HEK293 (cell line): ENCODE data around the gene RGS21.

Source experiments
- GLI4 ChIP-seq: fragments of 450-650 bp; formaldehyde crosslinking; IDR thresholded peaks from 2 replicates; pipeline ENCODE4 v1.5.1; 2016; ENCODE audit warnings: missing biosample characterization, missing genetic modification characterization
- MYNN ChIP-seq: fragments of 450-650 bp; formaldehyde crosslinking; IDR thresholded peaks from 2 replicates; pipeline ENCODE4 v1.5.1; 2016; ENCODE audit warnings: missing biosample characterization, missing genetic modification characterization, borderline replicate concordance
- REST ChIP-seq: fragments of 450-650 bp; formaldehyde crosslinking; IDR thresholded peaks from 2 replicates; pipeline ENCODE4 v1.5.1; 2016; ENCODE audit warnings: missing biosample characterization, missing genetic modification characterization
- ZBTB1 ChIP-seq: fragments of 450-650 bp; formaldehyde crosslinking; IDR thresholded peaks from 2 replicates; pipeline ENCODE4 v1.5.1; 2016; ENCODE audit warnings: missing biosample characterization, missing genetic modification characterization
- ZNF10 ChIP-seq: fragments of 450-650 bp; formaldehyde crosslinking; IDR thresholded peaks from 2 replicates; pipeline ENCODE4 v1.5.1; 2017; ENCODE audit warnings: missing biosample characterization, missing genetic modification characterization
- ZNF121 ChIP-seq: fragments of 450-650 bp; formaldehyde crosslinking; IDR thresholded peaks from 2 replicates; pipeline ENCODE4 v1.5.1; 2016; ENCODE audit warnings: missing biosample characterization, missing genetic modification characterization
- ZNF221 ChIP-seq: fragments of 450-650 bp; formaldehyde crosslinking; IDR thresholded peaks from 2 replicates; pipeline ENCODE4 v1.5.1; 2017; ENCODE audit warnings: missing biosample characterization, missing genetic modification characterization, borderline replicate concordance
- ZNF391 ChIP-seq: fragments of 450-650 bp; formaldehyde crosslinking; IDR thresholded peaks from 2 replicates; pipeline ENCODE4 v1.5.1; 2016; ENCODE audit warnings: low read depth, missing biosample characterization, missing genetic modification characterization, borderline replicate concordance
- ZNF514 ChIP-seq: fragments of 450-650 bp; formaldehyde crosslinking; IDR thresholded peaks from 2 replicates; pipeline ENCODE4 v1.5.1; 2016; ENCODE audit warnings: missing biosample characterization, missing genetic modification characterization
- ZNF560 ChIP-seq: fragments of 450-650 bp; formaldehyde crosslinking; IDR thresholded peaks from 2 replicates; pipeline ENCODE4 v1.5.1; 2017; ENCODE audit warnings: missing biosample characterization, missing genetic modification characterization, borderline replicate concordance
- ZNF664 ChIP-seq: fragments of 450-650 bp; formaldehyde crosslinking; IDR thresholded peaks from 2 replicates; pipeline ENCODE4 v1.5.1; 2016; ENCODE audit warnings: missing biosample characterization, missing genetic modification characterization
- ZNF677 ChIP-seq: fragments of 450-650 bp; IDR thresholded peaks from 2 replicates; pipeline ENCODE4 v1.5.0; 2018; ENCODE audit warnings: missing biosample characterization, mild to moderate bottlenecking, missing genetic modification characterization, moderate library complexity
- TF ChIP-seq, protein P1 (sequence below): fragments of 450-650 bp; formaldehyde crosslinking; IDR thresholded peaks from 2 replicates; pipeline ENCODE4 v1.5.1; 2016; ENCODE audit warnings: missing biosample characterization, missing genetic modification characterization
- TF ChIP-seq, protein P2 (sequence below): fragments of 450-650 bp; formaldehyde crosslinking; IDR thresholded peaks from 2 replicates; pipeline ENCODE4 v1.5.1; 2016; ENCODE audit warnings: missing biosample characterization, missing genetic modification characterization, low read depth

DNA sequence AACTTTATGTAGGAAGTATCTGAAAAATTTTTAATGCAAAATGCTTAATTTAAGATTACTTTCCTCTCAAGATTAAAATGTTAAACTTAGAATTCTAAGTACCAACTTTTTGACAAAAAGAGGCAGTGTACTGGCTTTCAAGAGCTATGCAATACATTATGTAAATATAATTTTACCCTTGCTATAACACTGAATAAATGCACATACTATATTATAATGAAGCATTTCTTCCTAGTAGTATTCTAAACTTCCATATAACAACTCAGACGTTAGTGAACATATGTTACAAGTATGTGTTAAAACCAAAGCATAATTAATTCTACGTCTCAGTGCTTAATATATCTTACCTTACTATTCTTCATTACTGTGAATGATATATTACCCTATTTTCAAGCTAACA, 58.5 kb downstream of the RGS21 start:
- TF ChIP-seq ZNF391 (tag by site-specific recombination) (no peak), MYNN (tag by site-specific recombination) (no peak), ZBTB1 (tag by site-specific recombination) (no peak), ZNF664 (tag by site-specific recombination) (no peak), REST (tag by site-specific recombination) (no peak), ZNF514 (tag by site-specific recombination) (no peak), ZNF677 (tag by site-specific recombination) (no peak), ZNF10 (tag by site-specific recombination) (no peak), GLI4 (tag by site-specific recombination) (no peak), ZNF121 (tag by site-specific recombination) (no peak), ZNF221 (tag by site-specific recombination) (no peak), ZNF560 (tag by site-specific recombination) (no peak)
- TF ChIP-seq, protein P1, sequence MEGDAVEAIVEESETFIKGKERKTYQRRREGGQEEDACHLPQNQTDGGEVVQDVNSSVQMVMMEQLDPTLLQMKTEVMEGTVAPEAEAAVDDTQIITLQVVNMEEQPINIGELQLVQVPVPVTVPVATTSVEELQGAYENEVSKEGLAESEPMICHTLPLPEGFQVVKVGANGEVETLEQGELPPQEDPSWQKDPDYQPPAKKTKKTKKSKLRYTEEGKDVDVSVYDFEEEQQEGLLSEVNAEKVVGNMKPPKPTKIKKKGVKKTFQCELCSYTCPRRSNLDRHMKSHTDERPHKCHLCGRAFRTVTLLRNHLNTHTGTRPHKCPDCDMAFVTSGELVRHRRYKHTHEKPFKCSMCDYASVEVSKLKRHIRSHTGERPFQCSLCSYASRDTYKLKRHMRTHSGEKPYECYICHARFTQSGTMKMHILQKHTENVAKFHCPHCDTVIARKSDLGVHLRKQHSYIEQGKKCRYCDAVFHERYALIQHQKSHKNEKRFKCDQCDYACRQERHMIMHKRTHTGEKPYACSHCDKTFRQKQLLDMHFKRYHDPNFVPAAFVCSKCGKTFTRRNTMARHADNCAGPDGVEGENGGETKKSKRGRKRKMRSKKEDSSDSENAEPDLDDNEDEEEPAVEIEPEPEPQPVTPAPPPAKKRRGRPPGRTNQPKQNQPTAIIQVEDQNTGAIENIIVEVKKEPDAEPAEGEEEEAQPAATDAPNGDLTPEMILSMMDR (tag by site-specific recombination): no peak
- TF ChIP-seq, protein P2, sequence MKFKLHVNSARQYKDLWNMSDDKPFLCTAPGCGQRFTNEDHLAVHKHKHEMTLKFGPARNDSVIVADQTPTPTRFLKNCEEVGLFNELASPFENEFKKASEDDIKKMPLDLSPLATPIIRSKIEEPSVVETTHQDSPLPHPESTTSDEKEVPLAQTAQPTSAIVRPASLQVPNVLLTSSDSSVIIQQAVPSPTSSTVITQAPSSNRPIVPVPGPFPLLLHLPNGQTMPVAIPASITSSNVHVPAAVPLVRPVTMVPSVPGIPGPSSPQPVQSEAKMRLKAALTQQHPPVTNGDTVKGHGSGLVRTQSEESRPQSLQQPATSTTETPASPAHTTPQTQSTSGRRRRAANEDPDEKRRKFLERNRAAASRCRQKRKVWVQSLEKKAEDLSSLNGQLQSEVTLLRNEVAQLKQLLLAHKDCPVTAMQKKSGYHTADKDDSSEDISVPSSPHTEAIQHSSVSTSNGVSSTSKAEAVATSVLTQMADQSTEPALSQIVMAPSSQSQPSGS (tag by site-specific recombination): no peak
